Measurements from ENCODE around the gene CSF1R.
"Not testable (repeated sequence)": the region's sequence is repeated elsewhere in the genome, so short reads cannot be mapped to it uniquely, and the experiment has no call there.

Gene CSF1R

GRCh38 chr5:150053713-150054392, 32.5 kb downstream of the CSF1R start:
- no peak for DNase-seq

DNA sequence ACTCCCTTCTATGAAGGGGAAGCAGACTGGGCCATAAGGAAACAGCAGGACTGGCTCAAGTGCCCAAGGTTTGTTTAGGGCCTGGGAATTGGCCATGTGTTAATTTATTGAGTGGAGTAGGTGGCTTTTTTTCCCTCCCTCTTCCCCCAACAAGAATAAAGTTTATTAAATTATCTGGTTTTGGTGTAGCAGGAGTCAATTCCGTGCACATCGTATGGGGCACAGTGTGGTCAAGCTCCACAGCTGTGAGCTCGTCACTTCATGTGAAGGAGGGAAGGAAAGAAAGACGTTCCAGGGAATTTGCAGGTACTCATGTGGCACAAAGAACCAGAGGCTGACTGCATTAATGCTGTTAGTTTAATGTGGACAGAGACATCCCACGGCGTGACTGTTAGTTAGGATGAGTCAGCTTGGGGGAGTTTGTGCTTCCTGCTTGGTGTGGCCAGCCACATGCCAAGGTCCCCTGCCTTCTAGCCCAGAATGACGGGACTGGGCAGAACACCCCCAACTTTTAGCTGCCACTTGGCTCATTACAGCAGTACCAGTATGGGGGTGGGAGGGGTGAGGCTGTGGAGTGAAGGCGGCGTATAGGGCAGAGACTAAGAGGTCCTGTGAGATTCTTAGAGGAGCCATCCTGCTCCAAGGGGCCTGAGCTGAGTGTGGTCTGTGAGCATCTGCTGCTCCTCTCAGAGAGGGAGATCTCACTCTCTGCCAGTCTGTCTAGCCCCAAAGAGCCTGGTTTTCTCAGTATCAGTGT, 33.2 kb downstream of the CSF1R start:
- DNase-seq = no peak

DNA sequence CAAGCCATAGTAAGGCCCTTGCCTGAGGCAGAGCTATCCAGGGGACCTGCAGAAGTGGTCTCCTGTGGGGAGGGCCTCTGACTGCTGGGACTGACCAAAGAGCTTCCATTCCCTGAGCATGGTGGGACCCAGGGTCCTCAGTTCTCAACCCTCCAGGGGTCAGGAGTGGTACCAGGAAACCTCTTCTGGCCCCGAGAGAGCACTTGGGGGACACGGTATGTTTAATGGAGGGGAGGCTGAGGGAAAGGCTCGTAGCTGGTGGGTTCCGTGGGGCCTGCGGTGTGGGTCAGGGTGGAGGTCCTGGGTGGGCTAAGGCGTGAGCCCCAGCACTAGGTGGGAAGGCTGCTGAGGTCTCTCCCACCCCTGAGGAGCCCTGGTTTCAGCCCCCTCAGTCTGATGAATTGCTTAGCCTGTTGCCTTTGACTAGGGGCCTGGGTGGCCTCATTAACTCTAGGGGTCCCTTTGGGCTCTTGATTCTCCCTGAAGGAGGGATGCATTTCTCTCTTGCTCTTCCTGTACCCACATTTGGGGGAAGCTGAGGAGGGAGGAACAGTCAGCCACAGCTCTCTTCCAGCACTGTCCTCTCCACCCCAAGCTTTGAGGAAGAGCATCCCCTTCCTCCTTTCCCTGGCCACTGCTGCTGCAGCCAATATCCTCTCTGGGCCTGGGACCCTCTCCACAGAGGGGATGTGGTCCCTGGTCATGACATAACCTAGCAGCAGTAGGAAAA, 34.0 kb downstream of the CSF1R start:
- DNase-seq = no peak

DNA sequence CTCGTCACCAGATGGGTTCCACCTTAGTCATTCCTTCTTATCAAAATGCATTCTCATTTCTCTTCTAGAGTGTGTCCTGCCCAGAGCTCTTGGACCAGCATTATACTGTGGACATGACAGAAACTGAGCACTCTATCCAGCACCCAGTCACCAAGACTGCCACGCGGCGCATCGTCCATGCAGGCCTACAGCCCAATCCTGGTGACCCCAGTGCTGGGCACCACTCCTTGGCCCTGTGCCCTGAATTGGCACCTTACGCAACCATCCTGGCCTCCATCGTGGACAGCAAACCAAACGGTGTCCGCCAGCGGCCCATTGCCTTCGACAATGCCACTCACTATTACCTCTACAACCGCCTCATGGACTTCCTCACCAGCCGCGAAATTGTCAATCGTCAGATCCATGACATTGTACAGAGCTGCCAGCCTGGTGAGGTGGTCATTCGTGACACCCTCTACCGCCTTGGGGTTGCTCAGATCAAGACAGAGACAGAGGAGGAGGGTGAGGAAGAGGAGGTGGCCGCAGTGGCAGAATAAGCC, 34.6 kb downstream of the CSF1R start:
- DNase-seq = no peak

DNA sequence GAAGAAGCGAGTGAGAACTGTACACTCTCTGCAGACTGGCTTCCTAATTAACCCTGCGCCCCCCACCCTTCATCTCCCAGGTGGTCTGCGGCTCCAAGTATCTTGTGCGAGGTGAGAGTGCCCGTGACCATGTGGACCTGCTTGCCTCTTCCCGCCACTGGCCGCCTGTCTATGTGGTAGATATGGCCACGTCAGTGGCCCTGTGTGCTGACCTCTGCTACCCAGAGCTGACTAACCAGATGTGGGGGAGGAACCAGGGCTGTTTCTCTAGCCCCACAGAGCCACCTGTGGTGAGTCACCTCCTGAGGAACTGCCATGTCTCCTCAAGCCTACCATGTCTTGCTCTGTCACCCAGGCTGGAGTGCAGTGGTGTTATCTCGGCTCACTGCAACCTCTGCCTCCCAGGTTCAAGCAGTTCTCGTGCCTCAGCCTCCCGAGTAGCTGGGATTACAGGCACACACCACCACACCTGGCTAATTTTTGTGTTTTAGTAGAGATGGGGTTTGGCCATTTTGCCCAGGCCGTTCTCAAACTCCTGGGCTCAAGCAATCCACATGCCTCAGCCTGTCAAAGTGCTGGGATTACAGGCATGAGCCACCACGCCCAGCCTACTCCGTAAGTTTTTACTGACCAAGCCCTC, 36.1 kb downstream of the CSF1R start:
- not testable (repeated sequence) for DNase-seq

DNA sequence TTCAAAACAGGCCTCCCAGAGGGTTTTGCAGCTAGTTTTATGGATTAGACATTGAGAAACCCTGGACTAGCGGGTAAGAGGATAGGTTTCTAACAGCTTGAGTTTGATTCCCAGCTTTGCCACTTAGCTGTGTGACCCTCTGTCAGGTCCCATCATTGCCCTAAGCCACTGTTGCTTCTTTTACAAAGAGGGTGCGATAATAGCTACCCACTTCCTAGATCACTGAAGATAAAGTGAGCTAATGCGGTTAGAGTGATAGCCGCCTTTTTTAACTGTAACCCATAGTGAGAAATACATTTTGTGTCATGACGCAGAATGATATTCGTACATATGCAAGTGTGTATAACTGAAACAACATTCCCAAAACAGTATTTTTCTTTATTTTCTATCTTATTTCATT, 40.3 kb downstream of the CSF1R start:
- DNase-seq = no peak

DNA sequence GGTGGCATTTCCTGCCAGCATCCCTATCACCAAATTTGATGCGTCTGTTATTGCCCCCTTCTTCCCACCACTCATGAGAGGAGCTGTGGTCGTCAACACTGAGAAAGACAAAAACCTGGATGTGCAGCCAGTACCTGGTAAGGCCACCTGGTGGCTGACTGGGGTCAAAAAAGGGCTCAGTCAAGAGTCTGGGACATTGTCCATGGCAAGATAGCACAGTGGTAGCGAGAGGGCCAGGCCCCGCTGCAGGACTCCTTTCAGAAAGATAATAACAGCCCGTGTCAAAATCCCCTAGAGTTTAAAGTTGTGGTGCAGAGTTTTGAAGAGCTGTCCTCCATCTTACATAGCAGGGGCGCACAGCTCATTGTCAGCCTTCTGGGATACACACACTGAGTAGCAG, 40.8 kb downstream of the CSF1R start:
- no peak for DNase-seq

DNA sequence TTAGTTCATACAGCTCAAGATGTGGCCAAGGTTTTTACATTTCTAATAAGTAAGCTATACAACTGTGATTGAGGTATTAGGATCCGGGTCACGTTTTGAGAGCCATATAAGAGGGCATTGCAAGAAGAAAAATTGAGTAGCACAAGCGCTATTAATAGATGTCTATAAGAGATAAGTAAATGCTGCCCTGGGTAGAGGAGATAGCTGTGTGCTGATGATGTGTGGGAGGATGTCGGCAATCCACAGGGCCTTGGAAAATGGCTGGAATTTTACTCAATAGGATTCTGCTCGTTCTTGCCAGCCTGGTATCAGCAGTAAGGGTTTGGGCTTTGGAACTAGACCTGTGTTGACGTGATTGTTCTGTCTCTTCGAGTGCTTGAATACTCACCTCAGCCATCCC, 41.6 kb downstream of the CSF1R start:
- no peak for DNase-seq

DNA sequence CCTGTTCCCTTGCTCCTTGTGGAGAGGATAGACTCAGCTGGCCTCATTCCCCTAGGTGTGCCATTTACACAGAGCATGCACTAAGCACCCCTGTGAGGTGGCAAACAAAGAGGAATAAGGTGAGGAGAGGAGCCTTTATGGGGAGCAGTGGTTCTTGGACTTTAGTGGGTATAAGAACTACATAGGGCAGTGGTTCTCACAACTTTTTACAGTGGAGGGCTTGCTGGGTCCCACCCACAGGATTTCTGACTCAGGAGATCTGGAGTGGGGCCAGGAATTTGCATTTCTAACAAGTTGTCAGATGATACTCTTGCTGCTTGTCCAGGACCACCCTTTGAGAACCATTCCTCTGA, 42.0 kb downstream of the CSF1R start:
- no peak for DNase-seq

DNA sequence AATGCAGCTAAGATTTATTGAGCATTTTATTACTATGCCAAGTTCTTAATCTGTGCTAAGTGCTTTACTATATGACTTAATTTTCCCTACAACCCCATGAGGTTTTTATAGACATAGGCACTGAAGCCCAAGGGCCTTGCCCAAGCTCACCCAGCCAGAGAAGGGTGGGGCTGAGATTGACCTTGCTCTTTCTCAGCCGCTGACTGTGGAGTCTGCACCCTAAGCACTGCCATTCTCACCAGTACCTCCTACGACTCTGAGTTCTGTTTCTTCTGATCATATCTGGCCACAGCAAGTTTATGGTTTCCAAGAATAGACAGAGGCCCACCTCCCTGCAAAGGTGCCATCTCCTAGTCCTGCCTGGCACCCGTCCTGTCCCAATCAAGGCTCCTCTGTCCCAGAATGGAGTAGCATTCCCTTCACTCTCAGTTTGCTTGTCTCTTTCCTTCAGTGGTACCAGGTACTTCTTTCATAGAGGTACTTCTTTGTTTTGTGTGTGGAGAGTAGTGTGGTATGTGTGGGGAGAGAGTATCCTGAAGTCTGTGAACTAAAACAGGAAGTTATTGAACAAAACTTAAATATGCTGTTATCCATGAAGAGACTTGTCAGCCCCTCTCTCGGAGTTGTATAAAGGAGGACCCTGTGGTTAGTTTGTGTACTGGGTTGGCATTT, 42.6 kb downstream of the CSF1R start:
- DNase-seq = no peak

DNA sequence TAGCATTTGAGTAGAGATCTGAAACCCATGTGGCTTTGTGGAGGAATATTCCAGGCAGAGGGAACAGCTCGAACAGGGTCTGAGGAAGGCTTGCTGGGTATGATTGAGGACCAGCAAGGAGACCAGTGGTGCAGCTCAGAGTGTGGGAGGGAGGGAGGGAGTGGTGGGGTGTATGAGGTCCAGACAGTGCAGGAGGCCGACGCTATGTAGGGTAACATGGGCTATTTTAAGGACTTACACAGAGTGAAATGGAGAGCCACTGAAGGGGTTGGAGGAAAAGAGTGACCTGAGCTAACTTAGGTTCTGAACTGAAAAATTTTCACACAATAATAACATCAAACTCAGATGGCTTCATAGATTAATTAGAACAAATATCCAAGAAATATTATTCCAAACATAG, 43.9 kb downstream of the CSF1R start:
- DNase-seq = no peak

DNA sequence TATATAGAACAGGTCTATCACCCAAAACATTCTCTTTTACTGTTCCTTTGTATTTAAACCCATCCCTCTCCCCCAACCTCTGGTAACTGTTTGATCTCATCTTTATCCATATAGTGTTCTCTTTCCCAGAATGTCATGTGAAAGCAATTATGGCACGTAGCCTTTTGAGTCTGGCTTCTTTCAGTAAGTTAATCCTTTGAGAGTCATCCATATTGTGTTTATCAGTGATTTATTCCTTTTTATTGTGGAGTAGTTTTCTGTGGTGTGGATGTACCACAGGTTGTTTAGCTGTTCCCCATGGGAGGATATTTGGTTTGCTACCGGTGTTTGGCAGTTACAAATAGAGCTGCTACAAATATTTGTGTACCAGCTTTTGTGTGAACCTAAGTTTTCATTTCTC, 47.8 kb downstream of the CSF1R start:
- DNase-seq = no peak

GRCh38 chr5:150036513-150036912, 49.8 kb downstream of the CSF1R start:
- DNase-seq = no peak

DNA sequence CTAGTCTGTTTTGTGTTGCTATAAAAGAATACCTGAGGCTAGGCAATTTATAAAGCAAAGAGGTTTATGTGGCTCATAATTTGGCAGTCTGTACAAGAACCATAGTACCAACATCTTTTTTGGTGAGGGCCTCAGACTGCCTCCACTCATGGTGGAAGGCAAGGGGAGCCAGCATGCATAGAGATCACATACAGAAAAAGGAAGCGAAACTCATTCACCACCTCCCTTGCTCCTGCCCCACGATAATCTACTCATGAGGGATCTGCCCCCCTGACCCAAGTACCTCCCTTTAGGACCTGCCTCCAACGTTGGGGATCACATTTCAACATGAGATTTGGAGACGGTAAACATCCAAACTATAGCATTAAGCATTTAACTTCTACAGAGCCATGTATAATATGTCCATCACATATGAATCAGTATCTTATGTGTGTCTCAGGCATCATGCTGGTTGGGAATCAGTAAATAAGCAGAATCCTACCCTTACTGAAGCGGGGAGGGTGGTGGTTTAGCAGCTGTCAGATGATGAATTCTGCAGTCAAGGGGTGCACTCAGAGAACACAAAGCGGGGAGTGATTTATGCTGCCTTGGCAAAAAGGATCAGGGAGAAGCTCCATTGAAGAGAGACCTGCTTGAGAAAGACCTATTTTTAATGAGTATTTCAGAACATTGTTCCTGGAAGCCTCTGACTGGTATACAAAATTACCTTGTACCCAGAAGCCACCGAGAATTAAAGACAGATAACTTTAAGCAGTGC, 51.0 kb downstream of the CSF1R start:
- DNase-seq = no peak

DNA sequence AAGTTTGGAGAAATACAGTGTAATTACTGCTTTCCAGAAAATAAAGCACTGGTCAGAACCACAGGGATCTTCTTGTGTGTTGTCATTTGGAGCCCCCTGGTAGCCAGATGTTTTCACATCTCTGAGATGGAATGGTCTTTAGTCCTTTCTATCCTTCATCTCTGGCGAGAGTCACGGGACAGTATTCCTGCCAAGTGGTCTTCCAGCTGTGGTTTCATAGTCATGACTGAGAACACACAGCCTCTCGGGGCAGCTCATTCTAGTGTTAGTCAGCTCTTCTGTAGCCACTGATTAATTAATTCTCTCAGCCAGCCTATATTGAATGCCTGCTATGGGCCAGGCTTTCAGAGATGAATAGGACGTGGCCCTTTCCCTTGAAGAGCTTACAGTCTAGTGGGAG, 51.7 kb downstream of the CSF1R start:
- no peak for DNase-seq

DNA sequence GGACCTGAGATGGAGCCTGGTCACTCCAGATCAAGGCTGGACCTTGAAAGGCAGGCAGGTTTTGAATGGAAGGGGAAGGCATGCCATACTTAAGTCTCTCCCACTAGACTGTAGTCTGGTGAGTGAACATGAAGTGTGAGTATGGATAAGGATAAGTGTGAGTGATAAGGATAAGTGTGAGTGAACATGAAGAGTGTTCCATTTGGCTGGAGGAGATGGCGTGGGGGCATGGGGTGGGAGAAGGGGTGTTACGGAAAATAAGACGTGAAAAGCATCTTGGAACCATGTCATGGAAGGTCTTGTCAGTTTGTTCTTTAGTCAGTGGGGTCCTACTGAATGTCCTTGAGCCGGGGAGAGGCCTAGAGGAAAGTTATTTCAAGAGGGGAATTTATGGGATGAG, 53.0 kb downstream of the CSF1R start:
- no peak for DNase-seq

GRCh38 chr5:150028047-150028446, 58.3 kb downstream of the CSF1R start:
- not testable (repeated sequence) for DNase-seq

DNA sequence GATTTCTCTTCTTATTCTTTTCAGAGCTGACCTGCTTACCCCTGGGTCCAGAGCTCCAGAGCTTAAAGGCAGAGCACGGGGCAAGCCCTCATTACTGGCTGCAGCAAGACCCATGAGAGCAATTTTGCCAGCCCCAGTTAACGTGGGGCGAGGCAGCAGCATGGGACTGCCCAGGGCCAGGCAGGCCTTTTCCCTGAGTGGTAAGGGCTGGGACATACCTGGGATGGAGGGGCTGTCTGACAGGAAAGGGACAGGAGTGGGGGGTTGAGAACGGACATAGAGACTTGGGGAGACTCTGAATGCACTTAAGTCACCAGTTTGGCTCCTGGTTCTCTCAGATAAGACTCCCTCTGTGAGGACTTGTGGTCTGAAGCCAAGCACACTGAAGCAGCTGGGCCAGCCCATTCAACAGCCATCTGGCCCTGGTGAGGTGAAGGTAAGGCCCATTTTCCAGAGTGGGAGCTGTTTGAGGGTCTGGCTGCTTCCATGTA, 59.6 kb downstream of the CSF1R start:
- DNase-seq = no peak

- no peak for DNase-seq
These were observed 61.9 kb downstream of the CSF1R start for GRCh38 chr5:150024346-150024984.

DNA sequence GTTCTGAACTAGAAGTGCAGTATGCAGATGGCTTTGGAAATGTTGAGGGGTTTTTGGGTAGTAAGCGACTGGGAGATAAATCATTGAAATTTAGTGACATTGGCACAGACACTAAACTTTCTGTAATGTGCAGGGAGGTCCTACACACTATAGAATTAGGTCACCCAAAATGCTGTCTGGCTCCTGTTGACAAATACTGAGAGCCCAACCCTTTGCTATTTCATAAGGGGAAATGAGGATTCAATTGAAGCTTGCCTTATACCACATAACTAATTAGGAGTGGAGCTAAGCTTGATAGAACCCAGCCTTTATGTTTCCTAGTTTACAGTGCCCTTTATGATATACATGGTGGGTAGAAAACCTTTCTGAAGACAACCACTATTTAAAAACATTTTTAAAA, 63.2 kb downstream of the CSF1R start:
- DNase-seq = no peak

DNA sequence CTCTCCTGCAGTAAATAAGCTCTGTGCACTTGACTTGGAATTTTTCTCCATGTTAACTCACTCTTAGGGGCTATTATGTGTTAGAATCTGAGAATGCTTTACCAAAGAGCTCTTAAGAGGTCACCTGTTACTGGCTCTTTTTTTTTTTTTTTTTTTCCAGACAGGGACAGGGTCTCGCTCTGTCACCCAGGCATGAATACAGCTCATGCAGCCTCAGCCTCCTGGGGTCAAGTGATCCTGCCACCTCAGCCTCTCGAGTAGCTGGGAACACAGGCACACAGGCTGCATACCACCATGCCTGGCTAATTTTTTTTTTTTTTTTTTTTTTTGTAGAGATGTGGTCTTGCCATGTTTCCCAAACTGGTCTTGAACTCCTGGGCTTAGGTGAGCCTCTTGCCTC, 63.7 kb downstream of the CSF1R start:
- no peak for DNase-seq
